Measurements from ENCODE around the gene FRMD8. TPM values are rescaled to one million over a fixed set of nuclear protein-coding genes. Genes with fewer than 3 reads are reported as not detected.

The FRMD8 gene
- polyA plus RNA-seq, 3 donors = 33.7 to 41.2 (median 35.4) TPM

- TF ChIP-seq CTCF (IDR thresholded peaks at IDR 0.05) = no peak
- peaks cover 100% of the 10 kb centered on the region for H3K79me2 ChIP-seq (ENCODE audit: insufficient read depth, low read length)
- H3K27me3 ChIP-seq (ENCODE audit: control insufficient read depth in 2 of 2, insufficient read depth in 2 of 2, low read length in 2 of 2) = no peaks in the 10 kb centered on the region
- Mint-ChIP-seq H3K27ac (peak overlapping the region; percentile 99 to 100 (median 100)), H3K4me3 (peak overlapping the region; percentile 99 to 100), H3K4me1 (peaks cover 59% of the 10 kb centered on the region), H3K9me3 (peaks cover 5 to 22% (median 17%) of the 10 kb centered on the region in 7 donors), H3K27me3 (ENCODE audit: low read depth in 3 of 3) (peaks cover 0 to 23% (median 13%) of the 10 kb centered on the region in 3 donors), H3K36me3 (peaks cover 72 to 81% of the 10 kb centered on the region in 2 donors)
- H3K4me3 ChIP-seq (replicated peaks in 1 of 3; ENCODE audit: low read depth in 2 of 3, low read length in 3 of 3) = peak overlapping the region; percentile 86 to 100 (median 96)
- peaks cover 46 to 68% of the 10 kb centered on the region in 2 donors for H3K4me1 ChIP-seq (ENCODE audit: control insufficient read depth in 1 of 2, insufficient read depth in 2 of 2, low read length in 2 of 2)
- WGBS (ENCODE audit: insufficient coverage) = 46% methylated on average over 2 of the region's 11 CpGs
- DNase-seq = peak in 1 of 3 donors; percentile 62
- intact Hi-C loops (cut with micrococcal nuclease) = no loop called here
- peaks cover 100% of the 10 kb centered on the region for H4K20me1 ChIP-seq (ENCODE audit: insufficient read depth, low read length)
- H2AFZ ChIP-seq (ENCODE audit: insufficient read depth, low read depth, low read length, poor library complexity, severe bottlenecking) = no peak overlapping the region
- peak overlapping the region; percentile 72 to 100 for H3K27ac ChIP-seq (ENCODE audit: low read depth in 1 of 2, low read length in 2 of 2)
- H3K4me2 ChIP-seq (replicated peaks; ENCODE audit: extremely low read depth, low read length, poor library complexity, severe bottlenecking) = peak overlapping the region; percentile 85
- H3K9ac ChIP-seq (ENCODE audit: insufficient read depth, low read length, poor library complexity, severe bottlenecking) = peak overlapping the region; percentile 100
- H3K9me3 ChIP-seq (replicated peaks in 1 of 2; ENCODE audit: control insufficient read depth in 1 of 2, insufficient read depth in 1 of 2, low read length in 2 of 2) = no peaks in the 10 kb centered on the region
- peaks cover 14 to 65% of the 10 kb centered on the region in 2 donors for H3K36me3 ChIP-seq (replicated peaks in 1 of 2; ENCODE audit: control insufficient read depth in 1 of 2, insufficient read depth in 2 of 2, low read length in 2 of 2)
These were observed 41.5 kb downstream of the FRMD8 start for GRCh38 chr11:65427691-65428577.

- intact Hi-C loops (cut with micrococcal nuclease) = no loop called here
- H3K4me3 ChIP-seq (replicated peaks in 1 of 3; ENCODE audit: low read depth in 2 of 3, low read length in 3 of 3) = peak overlapping the region; percentile 86 to 100 (median 96)
- peaks cover 4 to 21% (median 14%) of the 10 kb centered on the region in 7 donors for H3K9me3 Mint-ChIP-seq
- peak overlapping the region; percentile 85 for H3K4me2 ChIP-seq (replicated peaks; ENCODE audit: extremely low read depth, low read length, poor library complexity, severe bottlenecking)
- TF ChIP-seq CTCF (IDR thresholded peaks at IDR 0.05) = no peak
- WGBS (ENCODE audit: insufficient coverage) = 46% methylated on average over 2 of the region's 5 CpGs
- H3K36me3 Mint-ChIP-seq = peaks cover 71 to 81% of the 10 kb centered on the region in 2 donors
- peak overlapping the region; percentile 99 to 100 for H3K4me3 Mint-ChIP-seq
- peaks cover 0 to 18% (median 11%) of the 10 kb centered on the region in 3 donors for H3K27me3 Mint-ChIP-seq (ENCODE audit: low read depth in 3 of 3)
- peaks cover 19 to 64% of the 10 kb centered on the region in 2 donors for H3K36me3 ChIP-seq (replicated peaks in 1 of 2; ENCODE audit: control insufficient read depth in 1 of 2, insufficient read depth in 2 of 2, low read length in 2 of 2)
- H2AFZ ChIP-seq (ENCODE audit: insufficient read depth, low read depth, low read length, poor library complexity, severe bottlenecking) = no peak overlapping the region
- H3K27ac ChIP-seq (ENCODE audit: low read depth in 1 of 2, low read length in 2 of 2) = peak overlapping the region; percentile 46 to 100
- H3K4me1 ChIP-seq (ENCODE audit: control insufficient read depth in 1 of 2, insufficient read depth in 2 of 2, low read length in 2 of 2) = peaks cover 46 to 72% of the 10 kb centered on the region in 2 donors
- H3K27ac Mint-ChIP-seq = peak overlapping the region; percentile 99 to 100 (median 100)
- H4K20me1 ChIP-seq (ENCODE audit: insufficient read depth, low read length) = peaks cover 100% of the 10 kb centered on the region
- peaks cover 64% of the 10 kb centered on the region for H3K4me1 Mint-ChIP-seq
- H3K9ac ChIP-seq (ENCODE audit: insufficient read depth, low read length, poor library complexity, severe bottlenecking) = peak overlapping the region; percentile 100
- no peaks in the 10 kb centered on the region for H3K27me3 ChIP-seq (ENCODE audit: control insufficient read depth in 2 of 2, insufficient read depth in 2 of 2, low read length in 2 of 2)
- no peaks in the 10 kb centered on the region for H3K9me3 ChIP-seq (replicated peaks in 1 of 2; ENCODE audit: control insufficient read depth in 1 of 2, insufficient read depth in 1 of 2, low read length in 2 of 2)
- H3K79me2 ChIP-seq (ENCODE audit: insufficient read depth, low read length) = peaks cover 100% of the 10 kb centered on the region
- no peak for DNase-seq
These were observed 42.2 kb downstream of the FRMD8 start for GRCh38 chr11:65428578-65429067.

Measured in CD14-positive monocyte (primary cell).